ENCODE measurements around the gene UNK. TPM values are rescaled to one million over a fixed set of nuclear protein-coding genes. Genes with fewer than 3 reads are reported as not detected.
A peak's percentile ranks its signal among the peaks of the same experiment; 100 is the strongest.

The UNK gene
- total and polyA plus RNA-seq, 2 of the 13 experiments (the other 11 are each of a cell fraction or from before 2014, with no cell fraction given) = 31.6 to 33.0 TPM

- no peak for TF ChIP-seq ONECUT2 (CRISPR knock-in tag; IDR thresholded peaks at IDR 0.05)
- peak; percentile 90; the same call in 1 of the 2 replicates for TF ChIP-seq MLX (CRISPR knock-in tag; IDR thresholded peaks at IDR 0.05)
- peak; percentile 60 for TF ChIP-seq PATZ1 (CRISPR knock-in tag; IDR thresholded peaks at IDR 0.05)
- no peak for TF ChIP-seq KLF9 (CRISPR knock-in tag; IDR thresholded peaks at IDR 0.05; ENCODE audit: low read depth)
- TF ChIP-seq ZNF205 (CRISPR knock-in tag; IDR thresholded peaks at IDR 0.05) = no peak
- TF ChIP-seq MLXIP (CRISPR knock-in tag; IDR thresholded peaks at IDR 0.05; ENCODE audit: borderline replicate concordance) = no peak
- peak; percentile 53; the same call in 1 of the 2 replicates for TF ChIP-seq RNF2 (conservative IDR thresholded peaks at IDR 0.05; ENCODE audit: low read depth)
- no peak for TF ChIP-seq E2F1 (CRISPR knock-in tag; IDR thresholded peaks at IDR 0.05)
- peak; percentile 31; the same call in 1 of the 2 replicates for TF ChIP-seq ZBTB21 (CRISPR knock-in tag; IDR thresholded peaks at IDR 0.05)
- 0 out of 2 replicates have a peak, but pooled peaks have one; percentile 14 for TF ChIP-seq HIVEP1 (CRISPR knock-in tag; IDR thresholded peaks at IDR 0.05)
- TF ChIP-seq TFE3 (CRISPR knock-in tag; IDR thresholded peaks at IDR 0.05) = peak; percentile 80
- TF ChIP-seq RAD21 (CRISPR knock-in tag; IDR thresholded peaks at IDR 0.05) = no peak
- TF ChIP-seq SSRP1 (CRISPR knock-in tag; IDR thresholded peaks at IDR 0.05) = no peak
- TF ChIP-seq TMF1 (CRISPR knock-in tag; IDR thresholded peaks at IDR 0.05; ENCODE audit: low read depth) = no peak
- peak; percentile 20; the same call in 1 of the 2 replicates for TF ChIP-seq ATF3 (CRISPR knock-in tag; IDR thresholded peaks at IDR 0.05)
- TF ChIP-seq ZBTB33 (CRISPR knock-in tag; IDR thresholded peaks at IDR 0.05) = peak; percentile 79; the same call in 1 of the 2 replicates
- TF ChIP-seq TRAFD1 (CRISPR knock-in tag; IDR thresholded peaks at IDR 0.05; ENCODE audit: borderline replicate concordance) = 0 out of 2 replicates have a peak, but pooled peaks have one; percentile 62
These were observed 46.3 kb upstream of the UNK start (continued) for GRCh38 chr17:75738218-75738802.

Measured in HepG2 (cell line).